HTR-8/SVneo (cell line): Measurements from ENCODE around the gene ZBED4.

Source experiments
- DNase-seq: peaks from one replicate; pipeline ENCODE4 v3.0.0; 2011; ENCODE audit warnings: low spot score, mixed read lengths; ENCODE audit not compliant: insufficient read length
- FAIRE-seq: peaks from 2 replicates; lab custom pipeline; 2011; peaks lifted over from hg19 to GRCh38; lab: Jason Lieb, UNC

Gene ZBED4

DNA sequence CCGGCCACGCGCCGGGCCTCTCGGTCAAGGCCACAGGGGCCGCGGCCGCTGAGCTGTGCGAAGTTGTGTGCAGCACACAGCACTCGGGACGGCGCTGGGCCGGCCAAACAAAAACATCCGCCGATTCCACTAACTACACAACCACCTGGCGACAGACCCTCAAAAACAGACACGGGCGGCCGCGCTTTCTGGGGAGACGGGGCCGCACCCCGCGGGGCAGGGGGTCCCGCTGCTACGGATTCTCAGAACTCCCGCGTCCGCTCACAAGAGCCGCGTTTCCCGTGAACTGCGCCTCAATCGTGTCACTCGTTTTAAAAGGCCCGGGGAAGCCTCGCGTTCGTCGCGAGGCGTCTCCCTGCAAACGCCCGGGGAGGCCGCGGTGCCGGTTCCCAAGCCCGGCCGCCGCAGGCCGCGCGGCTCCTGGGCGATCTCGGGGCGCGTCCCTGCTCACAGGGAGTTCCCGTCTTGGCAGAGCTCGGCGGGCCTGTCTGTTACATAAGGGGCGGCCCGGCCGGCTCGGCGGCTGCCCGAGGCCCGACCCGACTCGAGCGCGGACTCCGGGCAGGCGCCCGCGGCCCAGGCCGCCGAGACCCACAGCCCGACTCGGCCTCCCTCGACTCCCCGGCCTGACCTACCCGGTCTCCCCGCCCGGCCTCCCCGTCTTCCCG lies 26.9 kb upstream of the ZBED4 start:
- DNase-seq (no peak), FAIRE-seq (no peak)

DNA sequence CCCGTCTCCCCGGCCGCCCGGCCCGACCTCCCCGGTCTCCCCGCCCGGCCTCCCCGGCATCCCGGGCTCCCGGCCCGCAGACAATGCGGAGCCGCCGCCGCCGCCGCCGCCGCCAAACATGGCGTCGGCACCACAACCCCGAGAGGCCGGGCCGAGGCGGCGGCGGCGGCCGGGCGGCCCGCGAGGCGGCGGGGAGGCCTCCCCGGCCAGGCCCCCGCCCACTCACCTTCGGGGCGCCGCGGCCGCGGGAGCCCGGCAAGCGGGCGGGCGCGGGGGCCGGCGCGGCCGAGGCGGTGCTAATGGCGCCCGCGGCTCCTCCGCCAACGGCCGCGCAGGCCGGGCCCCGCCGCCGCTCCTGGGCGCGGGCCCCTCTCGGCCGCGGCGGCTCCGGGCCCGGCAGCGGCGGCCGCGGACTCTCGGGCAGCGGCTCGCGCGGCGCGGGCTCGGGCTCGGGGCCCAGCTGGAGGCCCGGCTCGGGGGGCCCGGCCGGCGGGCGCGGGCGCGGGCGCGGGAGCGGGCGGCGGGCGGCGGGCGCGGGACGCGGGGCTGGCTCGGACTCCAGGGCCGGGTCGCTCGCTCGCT lies 26.3 kb upstream of the ZBED4 start:
- DNase-seq (no peak), FAIRE-seq (no peak)

GRCh38 chr22:49827853-49828598 lies 25.6 kb upstream of the ZBED4 start, which contains the start of gene BRD1:
Gene BRD1 (minus strand): TSS chr22:49827873. CDS start chr22:49824317, 3,556 bp downstream.
- DNase-seq: peak; percentile 46
- FAIRE-seq: no peak

DNA sequence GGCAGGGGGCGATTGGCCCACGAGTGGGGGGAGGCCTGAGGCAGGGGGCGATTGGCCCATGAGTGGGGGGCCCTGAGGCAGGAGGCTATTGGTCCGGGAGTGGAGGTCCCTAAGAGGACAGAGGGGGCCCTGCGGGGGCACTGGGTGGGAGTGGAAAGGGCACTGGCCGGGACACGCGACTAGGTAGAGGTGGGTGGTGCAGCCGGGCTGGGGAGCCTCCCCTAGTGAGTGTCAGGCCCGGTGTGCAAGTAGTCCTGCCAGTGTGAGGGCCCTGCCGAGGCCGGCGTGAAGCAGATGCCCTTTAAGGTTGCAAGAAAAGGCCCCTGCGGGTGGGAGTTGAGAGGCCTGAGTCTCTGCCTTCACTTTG lies 25.1 kb upstream of the ZBED4 start:
- DNase-seq: no peak

DNA sequence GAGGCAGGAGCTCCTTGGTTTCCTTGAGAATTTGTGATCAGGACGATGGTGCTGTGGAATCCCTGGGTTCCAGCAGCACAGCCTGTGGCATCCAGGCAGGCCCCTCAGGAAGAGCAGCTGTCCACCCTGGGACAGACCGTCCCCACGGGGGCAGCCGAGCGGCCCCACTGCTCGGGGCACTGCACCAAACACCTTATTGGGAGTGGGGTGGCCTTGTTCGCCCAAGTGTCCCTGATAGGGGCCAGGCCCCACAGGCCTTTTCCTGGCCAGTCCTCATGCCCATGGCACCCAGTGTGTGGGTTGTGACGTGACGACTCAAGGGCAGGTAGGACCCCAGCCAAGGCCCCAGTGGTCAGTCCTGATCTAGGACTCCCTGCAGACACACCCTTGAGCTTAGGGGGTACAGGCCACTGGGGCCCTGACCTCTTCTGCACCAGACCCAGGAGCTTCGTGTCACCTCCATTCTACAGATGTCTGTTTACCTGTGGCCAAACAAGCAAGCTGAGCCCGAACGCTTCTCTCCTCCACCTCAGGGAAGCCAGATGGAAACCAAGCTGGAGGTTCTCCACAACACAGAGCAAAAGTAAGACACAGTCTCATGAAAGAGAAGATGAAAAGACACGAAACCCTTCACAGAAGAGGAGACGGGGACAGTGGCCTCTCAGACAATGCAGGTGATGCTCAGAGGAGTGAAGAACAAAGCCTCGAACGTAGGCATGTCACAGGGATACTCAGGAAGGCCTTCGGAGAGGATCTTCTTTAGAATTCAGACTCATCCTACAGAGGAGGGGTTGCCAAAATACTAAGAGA lies 24.4 kb upstream of the ZBED4 start:
- FAIRE-seq: no peak

More for the DNA sequence above, 25.1 kb upstream of the ZBED4 start:
- no peak for FAIRE-seq

DNA sequence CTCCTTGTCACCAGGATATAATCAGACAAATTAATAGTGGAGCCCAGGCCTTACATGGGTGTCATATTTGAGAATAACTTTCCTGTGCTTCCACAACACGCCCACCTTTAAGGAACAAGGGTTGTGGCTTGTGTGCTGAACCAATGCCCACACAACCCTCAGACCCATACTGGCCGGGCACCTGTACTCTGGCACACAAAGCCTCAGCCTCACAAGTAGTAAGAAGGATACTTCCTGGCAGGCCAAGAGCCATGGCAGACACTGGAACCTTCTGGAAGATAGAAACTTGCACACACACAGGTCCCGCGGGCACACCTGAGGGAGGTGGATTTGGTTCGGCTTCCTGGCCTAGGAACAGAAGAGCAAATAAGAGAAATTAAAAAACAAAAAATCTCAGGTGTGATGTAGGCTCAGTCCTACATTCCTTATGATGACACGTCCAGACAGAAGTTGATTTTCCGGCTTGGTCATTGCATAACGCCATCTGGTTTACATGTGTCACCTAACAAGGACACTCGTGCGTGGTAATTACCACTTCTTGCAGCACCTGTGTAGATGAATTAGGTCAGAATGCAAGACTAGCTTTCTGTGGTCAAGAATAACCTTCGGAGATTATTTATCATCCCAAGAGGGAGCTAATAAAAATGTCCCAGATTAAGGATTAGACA lies 20.2 kb upstream of the ZBED4 start:
- DNase-seq (no peak), FAIRE-seq (no peak)

More for the DNA sequence above, 24.4 kb upstream of the ZBED4 start:
- DNase-seq: no peak

GRCh38 chr22:49838771-49839717 lies 14.6 kb upstream of the ZBED4 start:
- DNase-seq (no peak), FAIRE-seq (no peak)

- FAIRE-seq (no peak), DNase-seq (no peak)
Measured at GRCh38 chr22:49845241-49845640, 8.4 kb upstream of the ZBED4 start.

DNA sequence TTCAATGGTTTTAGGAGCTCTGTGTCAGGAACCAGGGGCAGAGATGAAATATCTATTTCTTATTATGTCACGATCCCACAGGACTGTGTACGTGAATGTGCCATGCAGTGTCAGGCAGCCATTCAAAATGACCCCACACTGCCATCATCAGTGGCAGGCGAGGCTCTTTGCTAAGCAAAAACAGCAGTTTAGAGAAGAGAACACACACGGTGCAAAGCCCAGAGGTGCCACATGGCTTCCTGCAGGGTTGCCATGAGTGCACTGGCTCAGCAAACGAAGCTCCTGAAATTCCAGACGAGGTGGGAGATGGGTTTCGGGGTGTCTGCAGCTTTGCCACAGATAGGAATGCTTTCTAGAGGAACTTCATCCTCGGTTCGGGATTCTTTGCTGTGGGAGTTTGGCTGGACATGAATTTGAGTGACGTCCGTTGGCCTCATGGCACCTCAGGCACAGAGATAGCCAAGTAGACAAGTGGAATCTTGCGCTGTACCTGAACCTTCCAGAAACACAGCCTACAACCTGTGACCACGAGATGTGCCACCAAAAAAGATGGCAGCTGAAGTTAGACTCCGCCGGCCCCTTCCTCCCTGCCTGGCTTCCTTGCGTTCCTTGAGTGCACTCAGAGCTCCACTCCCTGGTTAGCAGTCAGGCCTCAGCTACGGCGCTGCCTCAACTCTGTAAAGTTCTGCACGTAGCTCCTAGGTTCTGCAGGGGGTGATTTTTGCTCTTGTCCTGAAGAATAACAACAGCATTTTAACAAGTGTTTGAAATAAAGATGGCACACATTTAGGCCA lies 7.8 kb upstream of the ZBED4 start:
- FAIRE-seq (no peak), DNase-seq (no peak)

- DNase-seq (no peak), FAIRE-seq (no peak)
Measured at GRCh38 chr22:49847751-49848689, 5.6 kb upstream of the ZBED4 start.

- no peak for DNase-seq
- FAIRE-seq: no peak
Measured at GRCh38 chr22:49848690-49849160, 4.9 kb upstream of the ZBED4 start.

- no peak for FAIRE-seq
Measured at GRCh38 chr22:49849161-49850020, 4.3 kb upstream of the ZBED4 start.

GRCh38 chr22:49850021-49850911 lies 3.4 kb upstream of the ZBED4 start:
- DNase-seq: no peak
- no peak for FAIRE-seq

More at GRCh38 chr22:49849161-49850020, 4.3 kb upstream of the ZBED4 start:
- no peak for DNase-seq

DNA sequence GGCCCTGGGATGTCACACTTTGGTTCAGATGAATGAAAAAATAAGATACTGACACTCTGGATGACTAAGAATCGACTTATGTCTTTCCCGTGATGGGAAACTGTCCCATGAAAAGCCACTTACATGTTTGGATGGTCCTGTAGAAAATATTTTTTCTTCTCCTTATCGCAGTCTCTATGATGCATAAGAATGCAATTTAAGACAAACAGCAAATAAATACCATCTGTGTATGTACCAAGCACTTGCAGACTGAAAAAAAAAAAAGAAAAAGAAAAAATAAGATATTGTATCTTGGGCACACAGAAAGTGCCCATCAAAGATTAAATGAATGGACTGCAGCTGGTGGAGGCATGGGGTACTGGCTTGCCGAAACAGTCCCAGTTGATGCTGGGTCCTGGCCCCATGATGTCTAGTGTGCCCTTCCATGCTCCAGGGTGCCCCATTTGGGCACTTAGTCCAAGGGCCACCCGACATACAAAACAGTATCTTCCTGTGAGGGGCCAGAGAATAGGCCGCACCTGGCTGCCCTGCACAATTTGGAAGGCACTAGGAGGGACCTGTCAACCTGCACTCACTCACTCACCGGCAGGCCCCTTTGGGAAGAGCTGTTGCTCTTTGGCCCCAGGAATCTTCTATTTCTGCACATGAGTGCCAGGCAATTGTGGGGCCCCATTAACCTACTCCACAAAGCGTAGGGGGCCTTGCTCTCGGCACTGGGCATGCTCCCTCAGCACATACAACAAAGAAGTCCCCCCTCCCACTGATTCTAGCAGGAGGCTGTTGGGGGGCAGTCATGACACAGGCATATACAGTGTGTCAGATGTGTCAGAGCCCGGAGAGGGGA lies 2.5 kb upstream of the ZBED4 start:
- FAIRE-seq (no peak), DNase-seq (no peak)
